Measurements from ENCODE around the gene UGT1A8.

DNA sequence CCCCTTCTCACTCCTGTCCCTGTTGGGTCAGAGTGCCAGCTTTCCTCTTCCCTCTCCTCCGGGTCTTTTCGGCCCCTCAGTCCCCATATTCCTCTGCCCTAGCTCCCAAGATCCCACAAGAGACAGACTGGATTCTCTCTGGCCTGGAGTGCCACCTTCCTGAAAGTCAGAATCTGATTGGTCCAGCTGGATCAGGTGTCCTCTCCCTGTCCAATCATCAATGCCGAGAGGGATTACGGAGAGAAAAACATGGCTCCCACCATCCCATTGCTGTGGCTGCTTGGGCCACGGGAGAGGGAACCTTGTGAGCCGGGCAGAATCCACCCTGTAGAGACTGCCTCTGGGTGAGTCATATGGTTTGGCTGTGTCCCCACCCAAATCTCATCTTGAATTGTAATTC lies 158.0 kb downstream of the UGT1A8 start:
- TF ChIP-seq FOXK2 (IDR thresholded peaks at IDR 0.05) (no peak), BHLHE40 (IDR thresholded peaks at IDR 0.05; ENCODE audit: borderline replicate concordance) (no peak), SP1 (IDR thresholded peaks at IDR 0.05) (no peak), NFRKB (IDR thresholded peaks at IDR 0.05) (no peak), FOXA1 (IDR thresholded peaks at IDR 0.05) (no peak), LEF1 (IDR thresholded peaks at IDR 0.05; ENCODE audit: borderline replicate concordance) (no peak), ARNT (IDR thresholded peaks at IDR 0.05) (no peak), HDGF (IDR thresholded peaks at IDR 0.05; ENCODE audit: borderline replicate concordance) (no peak), FOXM1 (IDR thresholded peaks at IDR 0.05; ENCODE audit: borderline replicate concordance) (no peak), ELF4 (IDR thresholded peaks at IDR 0.05) (no peak), SUZ12 (IDR thresholded peaks at IDR 0.05) (no peak), ZNF384 (IDR thresholded peaks at IDR 0.05) (no peak), TARDBP (IDR thresholded peaks at IDR 0.05) (no peak)
- TF ChIP-seq, protein P1, sequence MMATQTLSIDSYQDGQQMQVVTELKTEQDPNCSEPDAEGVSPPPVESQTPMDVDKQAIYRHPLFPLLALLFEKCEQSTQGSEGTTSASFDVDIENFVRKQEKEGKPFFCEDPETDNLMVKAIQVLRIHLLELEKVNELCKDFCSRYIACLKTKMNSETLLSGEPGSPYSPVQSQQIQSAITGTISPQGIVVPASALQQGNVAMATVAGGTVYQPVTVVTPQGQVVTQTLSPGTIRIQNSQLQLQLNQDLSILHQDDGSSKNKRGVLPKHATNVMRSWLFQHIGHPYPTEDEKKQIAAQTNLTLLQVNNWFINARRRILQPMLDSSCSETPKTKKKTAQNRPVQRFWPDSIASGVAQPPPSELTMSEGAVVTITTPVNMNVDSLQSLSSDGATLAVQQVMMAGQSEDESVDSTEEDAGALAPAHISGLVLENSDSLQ (IDR thresholded peaks at IDR 0.05): no peak
